Ishikawa (cell line): ENCODE data around the gene PDZD2.

ENCODE experiments used
- CEBPB ChIP-seq: IDR thresholded peaks from 2 replicates; pipeline ENCODE4 v1.6.1; 2012
- CREB1 ChIP-seq: IDR thresholded peaks from 2 replicates; pipeline ENCODE4 v1.6.1; 2012; ENCODE audit warnings: low read depth
- EGR1 ChIP-seq: IDR thresholded peaks from 2 replicates; pipeline ENCODE4 v1.6.1; 2012
- EP300 ChIP-seq: IDR thresholded peaks from 2 replicates; pipeline ENCODE4 v1.6.1; 2012; ENCODE audit warnings: borderline replicate concordance
- MAX ChIP-seq: IDR thresholded peaks from 2 replicates; pipeline ENCODE4 v1.6.1; 2012
- NFIC ChIP-seq: IDR thresholded peaks from 2 replicates; pipeline ENCODE4 v1.6.1; 2012
- RAD21 ChIP-seq: IDR thresholded peaks from 2 replicates; pipeline ENCODE4 v1.6.1; 2012; ENCODE audit warnings: low read depth
- REST ChIP-seq: IDR thresholded peaks from 2 replicates; pipeline ENCODE4 v1.6.1; 2012; ENCODE audit warnings: low read depth, mild to moderate bottlenecking
- TAF1 ChIP-seq: IDR thresholded peaks from 2 replicates; pipeline ENCODE4 v1.6.1; 2012; ENCODE audit warnings: low read depth, mild to moderate bottlenecking
- USF1 ChIP-seq: IDR thresholded peaks from 2 replicates; pipeline ENCODE4 v1.6.1; 2012
- ZBTB7A ChIP-seq: IDR thresholded peaks from 2 replicates; pipeline ENCODE4 v1.6.1; 2012; ENCODE audit warnings: low read depth

- TF ChIP-seq REST: no peak
- no peak for TF ChIP-seq EP300
- TF ChIP-seq RAD21: no peak
- TF ChIP-seq EGR1: no peak
- no peak for TF ChIP-seq CEBPB
- no peak for TF ChIP-seq TAF1
- TF ChIP-seq MAX: no peak
- TF ChIP-seq NFIC: no peak
- no peak for TF ChIP-seq CREB1
- no peak for TF ChIP-seq ZBTB7A
- no peak for TF ChIP-seq USF1
Measured at GRCh38 chr5:31733371-31733770, 94.4 kb downstream of the PDZD2 start.
